Kidney (tissue), 14 donors: Measurements from ENCODE around the gene MVP. TPM values are rescaled to one million over a fixed set of nuclear protein-coding genes. Genes with fewer than 3 reads are reported as not detected.
"Not testable (repeated sequence)": the region's sequence is repeated elsewhere in the genome, so short reads cannot be mapped to it uniquely, and the experiment has no call there.

Experiments
- DNase-seq, 5 donors: peaks; one replicate each; pipeline ENCODE4 v3.0.0-alpha.2; 2013 to 2020
- FAIRE-seq: peaks from 2 replicates; lab custom pipeline; 2012; peaks lifted over from hg19 to GRCh38; lab: Jason Lieb, UNC
- H3K27ac ChIP-seq, 2 donors: one replicate each; pipeline ENCODE4 v1.7.0; 2013; ENCODE audit warnings: low read depth in 2 of 2, low read length in 2 of 2, inconsistent platforms in 1 of 2
- H3K27me3 ChIP-seq: one replicate; pipeline ENCODE4 v1.7.1; 2013; ENCODE audit warnings: low read length, inconsistent platforms; ENCODE audit not compliant: control insufficient read depth, insufficient read depth
- H3K36me3 ChIP-seq, 3 donors: one replicate each; pipeline versions ENCODE4 v1.7.0 to v1.7.1; 2013; ENCODE audit warnings: low read length in 3 of 3, control low read depth in 1 of 3, inconsistent platforms in 1 of 3; ENCODE audit not compliant: insufficient read depth in 3 of 3, control insufficient read depth in 2 of 3
- H3K4me1 ChIP-seq, 3 donors: one replicate each; pipeline versions ENCODE4 v1.7.0 to v1.7.1; 2013; ENCODE audit warnings: low read length in 3 of 3, inconsistent platforms in 1 of 3, low read depth in 1 of 3; ENCODE audit not compliant: control insufficient read depth in 2 of 3, insufficient read depth in 2 of 3
- H3K4me3 ChIP-seq, 3 donors: one replicate each; pipeline versions ENCODE4 v1.7.0 to v1.8.1; 2013; ENCODE audit warnings: low read length in 3 of 3, control low read depth in 1 of 3, inconsistent platforms in 1 of 3
- H3K9ac ChIP-seq, 3 donors: one replicate each; pipeline versions ENCODE4 v1.7.0 to v1.7.1; 2013; ENCODE audit warnings: low read length in 3 of 3, control low read depth in 1 of 3, inconsistent platforms in 1 of 3
- H3K9me3 ChIP-seq, 3 donors: one replicate each; pipeline versions ENCODE4 v1.7.0 to v1.7.1; 2013; ENCODE audit warnings: low read length in 3 of 3, control low read depth in 1 of 3, inconsistent platforms in 1 of 3; ENCODE audit not compliant: control insufficient read depth in 2 of 3, insufficient read depth in 1 of 3
- CTCF ChIP-seq: IDR thresholded peaks from 3 replicates; pipeline ENCODE4 v1.5.1; 2012; ENCODE audit warnings: mild to moderate bottlenecking, moderate library complexity, borderline replicate concordance; ENCODE audit not compliant: insufficient read depth; ENCODE audit errors: extremely low read depth
- intact Hi-C: fragments of 100-400 bp; cut with DNase I; formaldehyde crosslinking; loops from one replicate; pipeline ENCODE4 v1.11.1; 2022
- polyA plus RNA-seq: library from polyadenylated mRNA; stranded (reverse); fragments of 350-450 nt; fragmentation: Illumina TruSeq; extraction: RNeasy Lipid Tissue Mini Kit (QIAGEN cat#74804); gene quantifications from one replicate; pipeline ENCODE4 v1.2.3, GENCODE V29; 2014; ENCODE audit warnings: low read depth, low replicate concordance; ENCODE audit not compliant: insufficient read depth
- total RNA-seq: library from RNA; stranded (reverse); fragmentation: NEBNext Ultra II Directional; extraction: Animal tissue kit (Norgen Biotek cat#: 25700); gene quantifications from one replicate; pipeline ENCODE4 v1.2.1, GENCODE V29; 2021
- donor health status: control.
- donor health status: control.
- donor health status: control.
- donor health status: control.
- donor health status: control.
- donor health status: DM: yes; HTN: yes; CAD: no.
- donor health status: Normal renal cell carcinoma (clear cell type).

The MVP gene
- total and polyA plus RNA-seq, 2 donors from 2014 or later: 123 to 271 TPM

- no peak overlapping the region for H3K27ac ChIP-seq
- FAIRE-seq (no peak), DNase-seq (peak in 1 of 5 donors; percentile 66)
- H3K27me3 ChIP-seq: no peaks in the 10 kb centered on the region
- H3K4me1 ChIP-seq: peaks cover 0 to 12% (median 5%) of the 10 kb centered on the region in 3 donors
- H3K9me3 ChIP-seq: no peaks in the 10 kb centered on the region
- no peak for TF ChIP-seq CTCF
- H3K9ac ChIP-seq: no peak overlapping the region
- no peak overlapping the region for H3K4me3 ChIP-seq
- intact Hi-C loops: no loop called here
- no peaks in the 10 kb centered on the region for H3K36me3 ChIP-seq
Measured at GRCh38 chr16:29864205-29864604, 43.9 kb downstream of the MVP start.

- DNase-seq (no peak), FAIRE-seq (no peak)
- Histone ChIP-seq H3K27ac (no peak overlapping the region), H3K27me3 (no peaks in the 10 kb centered on the region), H3K9ac (no peak overlapping the region), H3K4me3 (no peak overlapping the region), H3K4me1 (no peaks in the 10 kb centered on the region), H3K9me3 (no peaks in the 10 kb centered on the region), H3K36me3 (no peaks in the 10 kb centered on the region)
- intact Hi-C loops: no loop called here
- TF ChIP-seq CTCF: no peak
Measured at GRCh38 chr16:29868396-29869009, 48.2 kb downstream of the MVP start.

- H3K27me3 ChIP-seq, H3K4me1 ChIP-seq, DNase-seq, H3K4me3 ChIP-seq, H3K9ac ChIP-seq, H3K9me3 ChIP-seq, H3K36me3 ChIP-seq, H3K27ac ChIP-seq, FAIRE-seq, intact Hi-C loops: not testable (repeated sequence)
Measured at GRCh38 chr16:29869067-29869466, 48.8 kb downstream of the MVP start.

GRCh38 chr16:29871822-29872546 lies 51.7 kb downstream of the MVP start:
- Histone ChIP-seq H3K9me3 (no peaks in the 10 kb centered on the region), H3K4me1 (no peaks in the 10 kb centered on the region), H3K27me3 (peaks cover 3% of the 10 kb centered on the region), H3K36me3 (no peaks in the 10 kb centered on the region), H3K4me3 (no peak overlapping the region), H3K27ac (no peak overlapping the region), H3K9ac (no peak overlapping the region)
- no peak for TF ChIP-seq CTCF
- FAIRE-seq (no peak), DNase-seq (no peak)
- intact Hi-C loops: no loop called here
